Spinal cord (tissue), 10 donors: ENCODE data around the gene CAND2. TPM values are rescaled to one million over a fixed set of nuclear protein-coding genes. Genes with fewer than 3 reads are reported as not detected.
"Not testable (repeated sequence)": the region's sequence is repeated elsewhere in the genome, so short reads cannot be mapped to it uniquely, and the experiment has no call there.

Experiments used
- DNase-seq, 6 donors: peaks; one replicate each; pipeline versions ENCODE4 v3.0.0 to v3.0.0-alpha.2; 2013 to 2015; ENCODE audit warnings: low spot score in 6 of 6, low read depth in 4 of 6
- H3K27ac ChIP-seq: one replicate; pipeline ENCODE4 v1.5.1; 2013; ENCODE audit warnings: low read depth, low read length, control low read depth
- H3K27me3 ChIP-seq: one replicate; pipeline ENCODE4 v1.6.1; 2013; ENCODE audit warnings: low read length; ENCODE audit not compliant: control insufficient read depth, insufficient read depth
- H3K36me3 ChIP-seq: one replicate; pipeline ENCODE4 v1.6.1; 2013; ENCODE audit warnings: low read length; ENCODE audit not compliant: control insufficient read depth, insufficient read depth
- H3K4me1 ChIP-seq: one replicate; pipeline ENCODE4 v1.6.1; 2013; ENCODE audit warnings: low read length; ENCODE audit not compliant: control insufficient read depth, insufficient read depth
- H3K4me3 ChIP-seq: one replicate; pipeline ENCODE4 v1.5.1; 2013; ENCODE audit warnings: low read depth, low read length, control low read depth
- H3K9me3 ChIP-seq: one replicate; pipeline ENCODE4 v1.6.1; 2013; ENCODE audit warnings: low read length; ENCODE audit not compliant: control insufficient read depth, insufficient read depth
- WGBS: methylation state at CpG from one replicate; pipeline ENCODE4 v1.1.5; 2013; ENCODE audit warnings: missing lambda C conversion rate; ENCODE audit not compliant: insufficient coverage; 5-methylcytosine and 5-hydroxymethylcytosine counted together
- polyA plus RNA-seq, 2 donors: library from polyadenylated mRNA; unstranded; fragments of 120-200 nt; gene quantifications; one replicate each; pipeline ENCODE4 v1.2.1, GENCODE V29; 2013; ENCODE audit not compliant: insufficient read length in 2 of 2
- small RNA-seq: library from RNA; depleted of rRNA; stranded (forward); fragments of <200 nt; gene quantifications from one replicate; pipeline ENCODE3, GENCODE V24; 2014; ENCODE audit warnings: low replicate concordance
- total RNA-seq, 2 donors: library from RNA; depleted of rRNA in 1 of 2; stranded (reverse); fragments of 120-200 nt in 1 of 2; fragments of >200 nt in 1 of 2; gene quantifications; one replicate each; pipeline versions ENCODE4 v1.2.3 to v1.2.4, GENCODE V29; 2013 to 2014
- donor health status: healthy.

Gene CAND2
- total and polyA plus RNA-seq, 4 donors: 10.3 to 21.2 (median 13.3) TPM

DNA sequence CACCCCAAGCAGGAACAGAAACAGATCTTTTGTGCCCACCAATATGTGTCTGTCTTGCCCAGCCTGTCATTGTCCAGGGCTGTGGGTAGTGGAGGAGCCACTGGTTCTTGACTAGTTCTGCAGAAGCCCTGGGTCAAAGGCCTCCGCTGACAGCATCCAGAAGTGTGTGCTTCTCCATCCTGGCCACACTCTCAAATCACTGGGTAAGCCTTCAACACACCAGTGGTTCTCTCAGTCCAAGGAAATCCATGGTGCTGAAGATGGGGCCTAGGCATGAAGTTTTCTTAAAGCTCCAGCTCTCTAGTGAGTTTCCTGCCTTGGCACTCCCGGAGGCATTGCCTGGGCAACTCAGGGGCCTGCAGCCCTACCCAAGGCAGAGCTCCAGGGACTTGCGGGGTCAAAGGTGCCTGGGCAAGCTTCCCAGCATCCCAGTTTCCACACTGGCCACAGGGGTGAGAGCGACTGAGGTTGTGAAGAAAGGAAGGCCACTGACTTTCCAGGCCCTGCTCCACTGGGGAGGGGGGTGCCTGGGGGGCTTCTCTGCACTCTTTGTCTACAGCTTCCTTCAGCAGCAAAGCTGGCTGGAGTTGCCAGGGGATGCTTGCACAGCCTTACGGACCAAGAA is 82.8 kb downstream of the CAND2 start:
- Histone ChIP-seq H3K9me3 (no peaks in the 10 kb centered on the region), H3K4me3 (no peak overlapping the region), H3K36me3 (no peaks in the 10 kb centered on the region), H3K27ac (peak overlapping the region; percentile 25), H3K4me1 (peaks cover 43% of the 10 kb centered on the region), H3K27me3 (no peaks in the 10 kb centered on the region)
- peak in 1 of 6 donors; percentile 77 for DNase-seq
- WGBS: 57% methylated on average over 3 of the region's 5 CpGs

DNA sequence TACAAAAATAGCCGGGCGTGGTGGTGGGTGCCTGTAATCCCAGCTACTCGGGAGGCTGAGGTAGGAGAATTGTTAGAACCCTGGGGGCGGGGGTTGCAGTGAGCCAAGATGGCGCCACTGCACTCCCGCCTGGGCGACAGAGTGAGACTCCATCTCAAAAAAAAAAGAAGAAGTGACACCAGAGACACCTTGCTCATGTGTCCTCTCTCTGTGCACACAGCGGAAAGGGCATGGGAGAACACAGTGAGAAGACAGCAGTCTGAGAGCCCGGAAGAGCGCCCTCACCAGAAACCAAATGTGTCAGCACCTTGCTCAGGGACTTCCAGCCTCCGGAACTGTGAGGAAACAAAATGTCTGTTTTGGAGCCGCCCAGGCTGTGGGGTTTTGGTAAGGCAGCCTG is 85.4 kb downstream of the CAND2 start:
- H3K27me3 ChIP-seq, H3K9me3 ChIP-seq, H3K36me3 ChIP-seq, H3K27ac ChIP-seq, DNase-seq, H3K4me3 ChIP-seq: not testable (repeated sequence)
- peaks cover 45% of the 10 kb centered on the region for H3K4me1 ChIP-seq
- WGBS: 94% methylated on average over 9 of the region's 12 CpGs

DNA sequence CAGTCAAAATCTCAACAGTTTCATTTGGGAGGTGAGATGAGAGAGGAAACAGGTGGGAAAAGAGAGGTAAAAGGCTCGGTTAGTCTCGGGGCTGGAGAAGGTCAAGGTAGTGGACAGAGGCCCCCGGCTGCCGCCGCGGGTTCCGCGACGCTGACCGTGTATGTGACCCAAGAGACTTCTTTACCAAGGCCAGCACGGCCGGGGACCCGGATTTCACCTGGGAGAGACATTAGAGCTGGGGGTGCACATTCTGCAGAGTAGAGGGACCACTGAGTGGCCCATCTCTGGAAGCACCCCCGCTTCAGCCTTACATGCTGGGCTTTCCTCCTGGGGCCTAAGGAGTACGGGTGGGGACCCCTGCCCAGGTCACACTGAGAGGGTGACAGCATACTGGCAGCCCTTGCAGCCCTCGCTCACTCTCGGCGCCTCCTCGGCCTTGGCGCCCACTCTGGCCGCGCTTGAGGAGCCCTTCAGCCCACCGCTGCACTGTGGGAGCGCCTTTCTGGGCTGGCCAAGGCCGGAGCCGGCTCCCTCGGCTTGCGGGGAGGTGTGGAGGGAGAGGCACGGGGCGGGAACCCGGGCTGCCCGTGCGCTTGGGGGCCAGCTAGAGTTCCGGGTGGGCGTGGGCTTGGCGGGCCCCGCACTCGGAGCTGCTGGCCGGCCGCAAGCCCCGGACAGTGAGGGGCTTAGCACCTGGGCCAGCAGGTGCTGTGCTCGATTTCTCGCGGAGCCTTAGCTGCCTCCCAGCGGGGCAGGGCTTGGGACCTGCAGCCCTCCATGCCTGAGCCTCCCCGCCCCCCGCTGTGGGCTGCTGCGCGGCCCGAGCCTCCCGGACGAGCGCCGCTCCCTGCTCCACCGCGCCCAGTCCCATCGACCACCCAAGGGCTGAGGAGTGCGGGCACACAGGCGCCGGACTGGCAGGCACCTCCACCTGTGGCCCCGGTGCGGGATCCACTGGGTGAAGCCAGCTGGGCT is 86.1 kb downstream of the CAND2 start:
- no peaks in the 10 kb centered on the region for H3K9me3 ChIP-seq
- DNase-seq: no peak
- H3K27ac ChIP-seq: no peak overlapping the region
- WGBS: 93% methylated on average over 61 of the region's 62 CpGs
- H3K27me3 ChIP-seq: no peaks in the 10 kb centered on the region
- H3K36me3 ChIP-seq: no peaks in the 10 kb centered on the region
- H3K4me1 ChIP-seq: peaks cover 46% of the 10 kb centered on the region
- no peak overlapping the region for H3K4me3 ChIP-seq

DNA sequence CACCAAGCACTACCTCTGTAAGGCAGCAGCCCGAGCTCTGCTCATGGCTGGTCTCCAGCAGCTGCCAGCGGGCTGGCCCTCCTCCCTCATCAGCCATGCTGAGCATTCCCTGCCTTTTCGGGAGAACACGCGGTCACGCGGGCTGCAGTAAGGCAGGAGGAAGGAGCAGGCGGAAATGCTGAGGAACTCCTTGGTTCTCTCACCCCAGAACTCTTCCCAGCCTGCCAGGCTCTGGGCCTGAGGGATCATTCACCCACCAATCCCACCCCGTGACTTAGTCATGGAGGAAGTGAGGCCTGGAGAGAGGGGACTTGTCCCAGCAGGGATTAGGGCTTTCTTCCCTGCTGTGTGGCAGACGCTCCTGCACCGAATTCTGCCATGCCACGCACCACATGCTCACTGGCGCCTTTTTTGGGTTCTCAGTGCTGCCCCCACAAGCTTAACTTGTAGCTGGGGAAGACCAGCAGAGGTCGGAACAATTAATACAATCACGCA is 87.8 kb downstream of the CAND2 start:
- 28% methylated on average over 9 of the region's 15 CpGs for WGBS
- Histone ChIP-seq H3K9me3 (no peaks in the 10 kb centered on the region), H3K4me1 (peaks cover 36% of the 10 kb centered on the region), H3K27me3 (no peaks in the 10 kb centered on the region), H3K4me3 (no peak overlapping the region), H3K36me3 (no peaks in the 10 kb centered on the region), H3K27ac (peak overlapping the region; percentile 57)
- peak in 2 of 6 donors; percentile 81 to 84 for DNase-seq

Small RNAs within 50 kb of the gene (small RNA-seq; reads per million reads assigned to genes)
- gene AC034198.1: not detected

Other genes starting within 250 kb of the CAND2 start
- 10 to 100 TPM; 32.1 to 34.1 TPM for gene MKRN2, start 239.6 kb upstream of the CAND2 start, total RNA-seq
- 10 to 100 TPM; 31.5 to 32.1 TPM for gene MKRN2, start 239.6 kb upstream of the CAND2 start, polyA plus RNA-seq
- gene RAF1, start 132.6 kb upstream of the CAND2 start, total RNA-seq: 100 to 1,000 TPM; 113 to 129 TPM
- gene RAF1, start 132.6 kb upstream of the CAND2 start, polyA plus RNA-seq: 100 to 1,000 TPM; 109 to 135 TPM
- under 1 TPM; 0.20 to 0.50 TPM for gene TMEM40, start 37.4 kb upstream of the CAND2 start, total RNA-seq
- under 1 TPM in 1 of 2 donors, not detected in 1; 0.44 TPM for gene TMEM40, start 37.4 kb upstream of the CAND2 start, polyA plus RNA-seq
- gene RPL32, start 44.9 kb downstream of the CAND2 start, total RNA-seq: 1,000 to 10,000 TPM; 1,237 to 2,331 TPM
- gene RPL32, start 44.9 kb downstream of the CAND2 start, polyA plus RNA-seq: 1,000 to 10,000 TPM; 1,615 to 1,654 TPM